GM13977 (cell line): ENCODE measurements around the gene PANK1.

Experiments used
- DNase-seq: peaks from one replicate; pipeline ENCODE4 v3.0.0; 2012; ENCODE audit warnings: low spot score
- in situ Hi-C: fragments of 300-500 bp; cut with MboI; formaldehyde crosslinking; loops from one replicate; pipeline ENCODE4 v1.12.0; 2022; ENCODE audit warnings: low sequenced_read_pairs, low pct_unique_long_range_greater_than_20kb, mixed read lengths, inconsistent platforms; ENCODE audit not compliant: unreplicated experiment
- TF ChIP-seq, protein P1 (sequence below): IDR thresholded peaks from 2 replicates; pipeline ENCODE4 v1.5.1; 2012; ENCODE audit warnings: mild to moderate bottlenecking, control low read depth; ENCODE audit not compliant: insufficient read depth; ENCODE audit errors: extremely low read depth, missing control alignments

Gene PANK1

DNA sequence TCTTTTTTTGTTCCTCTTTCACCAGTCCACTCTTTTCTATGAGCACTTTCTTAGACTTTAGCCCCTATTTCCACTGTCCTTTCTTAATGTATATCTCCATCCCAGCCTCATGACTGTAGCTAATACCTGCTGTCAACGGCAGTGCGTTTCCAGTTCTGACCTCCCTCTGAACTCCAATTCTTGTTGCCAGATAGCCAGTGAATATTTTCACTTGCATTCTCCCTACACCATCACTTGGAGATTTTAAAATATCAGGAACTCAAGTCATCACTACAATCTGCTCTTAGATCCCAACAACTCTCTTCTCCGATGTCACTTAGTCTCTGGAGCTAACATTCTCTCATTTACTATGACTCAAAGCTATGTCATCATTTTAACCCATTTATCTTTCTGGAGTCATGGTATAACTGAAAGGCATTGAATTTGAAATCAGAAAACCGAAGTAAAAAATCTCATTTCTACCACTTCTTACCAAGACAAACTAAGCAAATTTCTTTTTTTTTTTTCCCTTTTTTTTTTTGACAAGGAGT is 104.6 kb downstream of the PANK1 start:
- in situ Hi-C loops: no loop called here
- no peak for DNase-seq
- TF ChIP-seq, protein P1, sequence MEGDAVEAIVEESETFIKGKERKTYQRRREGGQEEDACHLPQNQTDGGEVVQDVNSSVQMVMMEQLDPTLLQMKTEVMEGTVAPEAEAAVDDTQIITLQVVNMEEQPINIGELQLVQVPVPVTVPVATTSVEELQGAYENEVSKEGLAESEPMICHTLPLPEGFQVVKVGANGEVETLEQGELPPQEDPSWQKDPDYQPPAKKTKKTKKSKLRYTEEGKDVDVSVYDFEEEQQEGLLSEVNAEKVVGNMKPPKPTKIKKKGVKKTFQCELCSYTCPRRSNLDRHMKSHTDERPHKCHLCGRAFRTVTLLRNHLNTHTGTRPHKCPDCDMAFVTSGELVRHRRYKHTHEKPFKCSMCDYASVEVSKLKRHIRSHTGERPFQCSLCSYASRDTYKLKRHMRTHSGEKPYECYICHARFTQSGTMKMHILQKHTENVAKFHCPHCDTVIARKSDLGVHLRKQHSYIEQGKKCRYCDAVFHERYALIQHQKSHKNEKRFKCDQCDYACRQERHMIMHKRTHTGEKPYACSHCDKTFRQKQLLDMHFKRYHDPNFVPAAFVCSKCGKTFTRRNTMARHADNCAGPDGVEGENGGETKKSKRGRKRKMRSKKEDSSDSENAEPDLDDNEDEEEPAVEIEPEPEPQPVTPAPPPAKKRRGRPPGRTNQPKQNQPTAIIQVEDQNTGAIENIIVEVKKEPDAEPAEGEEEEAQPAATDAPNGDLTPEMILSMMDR: no peak

DNA sequence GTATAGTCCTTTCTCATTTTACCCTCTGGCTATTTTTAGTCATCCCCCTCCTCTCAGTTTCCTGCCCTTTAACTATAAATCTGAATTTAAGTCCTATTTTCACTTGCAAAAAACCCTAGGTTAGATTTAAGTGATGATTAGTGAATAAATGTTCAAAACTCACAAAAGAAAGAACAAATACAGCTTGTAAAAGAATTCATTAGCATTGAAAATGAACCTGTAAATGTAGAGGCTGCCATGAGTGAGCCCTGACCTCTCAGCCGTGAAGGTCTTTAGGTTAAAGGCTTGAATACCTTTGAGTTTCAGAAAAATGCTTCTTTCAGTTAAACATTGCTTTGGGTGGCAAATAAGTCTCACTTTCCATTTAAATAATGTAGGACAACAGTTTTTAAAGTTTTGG is 107.7 kb downstream of the PANK1 start:
- DNase-seq: no peak
- TF ChIP-seq, protein P1: no peak
- in situ Hi-C loops: no loop called here

DNA sequence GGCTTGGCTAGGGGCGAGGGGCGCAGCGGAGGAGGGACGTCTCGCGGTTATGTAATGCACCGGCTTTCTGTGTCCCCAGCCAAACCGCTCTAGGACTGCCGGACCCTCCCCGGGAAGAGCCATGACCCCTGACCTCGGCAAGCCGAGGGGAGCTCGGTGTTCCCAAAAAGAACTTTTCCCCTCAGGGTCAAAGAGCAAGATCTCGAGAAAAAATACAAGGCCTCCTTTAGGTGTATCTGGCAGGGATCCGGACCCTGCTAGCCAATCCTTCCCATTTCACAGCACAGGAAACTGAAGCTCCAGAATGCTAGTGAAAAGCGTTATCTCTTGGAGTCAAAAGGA is 109.1 kb downstream of the PANK1 start:
- in situ Hi-C loops: no loop called here
- no peak for DNase-seq
- TF ChIP-seq, protein P1: no peak

DNA sequence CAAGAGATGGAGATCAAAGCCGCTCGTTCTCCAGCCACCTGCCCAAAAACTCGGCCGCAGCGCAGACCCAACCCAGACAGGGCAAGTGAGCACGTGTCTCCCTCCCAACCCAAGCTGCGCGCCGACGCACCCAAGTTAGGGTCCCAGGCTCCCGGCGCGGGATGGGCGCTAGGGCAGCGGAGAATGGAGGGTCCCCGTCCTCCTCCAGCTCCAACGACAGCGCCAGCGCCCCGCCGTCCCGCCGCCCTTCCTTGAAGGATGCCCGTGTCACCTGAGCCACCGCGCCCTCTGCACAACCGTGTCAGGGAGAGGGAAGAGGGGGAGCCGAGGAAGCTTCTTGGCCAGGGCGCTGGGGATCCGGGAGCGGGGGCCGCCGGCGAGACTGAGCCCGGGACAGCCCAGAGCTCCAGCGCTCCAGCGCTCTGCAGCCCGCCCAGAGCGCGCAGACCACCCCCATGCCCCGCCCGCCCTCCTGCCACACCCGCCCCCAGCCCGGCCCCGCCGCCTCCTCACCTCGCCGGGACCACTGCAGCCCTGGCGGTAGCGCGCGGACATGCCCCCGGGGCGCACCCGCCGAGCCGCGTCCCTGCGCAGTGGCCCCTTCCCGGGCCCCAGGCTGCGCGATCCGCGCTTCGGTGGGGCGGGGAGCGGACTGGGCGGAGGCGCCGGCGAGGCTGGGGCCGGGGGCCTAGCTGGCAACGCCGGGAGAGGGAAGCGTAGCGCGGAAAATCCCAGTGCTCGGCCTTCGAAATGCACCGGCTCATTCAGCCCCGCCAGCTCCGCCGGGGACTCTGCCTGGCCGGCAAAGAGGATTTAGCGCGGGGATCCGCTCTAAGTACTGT is 109.7 kb downstream of the PANK1 start, which contains the start of gene SLC16A12:
SLC16A12 (minus strand) TSS at position 424 of the 842 bp plus-strand sequence. CDS start 73,016 bp downstream, outside the sequence.
- TF ChIP-seq, protein P1: no peak
- in situ Hi-C loops: no loop called here
- DNase-seq: peak; percentile 37

DNA sequence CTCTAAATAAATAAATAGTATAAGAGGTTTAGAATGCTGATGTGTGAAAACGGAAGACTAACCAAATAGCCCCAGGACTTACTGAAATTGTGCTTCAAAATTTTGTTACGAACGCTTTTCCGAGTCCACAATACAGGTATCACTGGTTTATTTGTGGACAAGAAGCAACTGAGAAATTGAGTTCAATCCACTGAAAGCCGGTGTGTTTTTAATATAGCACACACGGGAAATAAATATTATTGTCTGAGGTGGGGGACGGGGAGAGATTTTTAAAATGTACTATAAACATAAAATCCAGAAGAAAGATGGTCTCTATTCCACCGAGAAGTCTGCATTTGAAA is 110.2 kb downstream of the PANK1 start:
- TF ChIP-seq, protein P1: no peak
- DNase-seq: no peak
- in situ Hi-C loops: no loop called here
